Measurements from ENCODE around the gene MRPS33. TPM values are rescaled to one million over a fixed set of nuclear protein-coding genes. Genes with fewer than 3 reads are reported as not detected.

The MRPS33 gene
- total RNA-seq, 2 experiments from 2014 or later = 95.5 to 101 TPM

- no peak for DNase-seq
- no peaks in the 10 kb centered on the region for H3K4me1 Mint-ChIP-seq (ENCODE audit: low read depth)
- intact Hi-C loops (cut with micrococcal nuclease) = no loop called here
- H3K27me3 Mint-ChIP-seq = no peaks in the 10 kb centered on the region
- ATAC-seq = no peak
- CTCF ChIA-PET = no interaction called here
- POLR2A ChIA-PET = interaction anchor here (0.7 kb wide), 1 partner anchor 146 kb away, joined by 3 read pairs; no protein-coding TSS in a partner anchor
- no peaks in the 10 kb centered on the region for H3K36me3 Mint-ChIP-seq (ENCODE audit: low read depth)
- no peak for TF ChIP-seq CTCF (IDR thresholded peaks at IDR 0.05)
- no peak overlapping the region for H3K4me3 Mint-ChIP-seq
- peaks cover 4% of the 10 kb centered on the region for H3K9me3 Mint-ChIP-seq
- no peak overlapping the region for H3K27ac Mint-ChIP-seq
These were observed 25.7 kb downstream of the MRPS33 start for GRCh38 chr7:140989068-140989467.

GRCh38 chr7:140983802-140984201, 30.9 kb downstream of the MRPS33 start:
- no peak overlapping the region for H3K27ac Mint-ChIP-seq
- TF ChIP-seq CTCF (IDR thresholded peaks at IDR 0.05) = peak; percentile 79
- ChIA-PET CTCF (interaction anchor here (0.6 to 5.1 kb wide), 17 partner anchors 9 to 466 kb away, joined by 3 to 82 read pairs (median 4); partner anchors contain the start of gene MRPS33), POLR2A (no interaction called here)
- peak; percentile 20 for DNase-seq
- H3K36me3 Mint-ChIP-seq (ENCODE audit: low read depth) = no peaks in the 10 kb centered on the region
- H3K9me3 Mint-ChIP-seq = peaks cover 4% of the 10 kb centered on the region
- no peaks in the 10 kb centered on the region for H3K27me3 Mint-ChIP-seq
- no peak for ATAC-seq
- H3K4me3 Mint-ChIP-seq = no peak overlapping the region
- H3K4me1 Mint-ChIP-seq (ENCODE audit: low read depth) = no peaks in the 10 kb centered on the region
- intact Hi-C loops (cut with micrococcal nuclease) = loop anchor here (2.0 kb wide), 1 partner anchor 173 kb away; no protein-coding TSS in a partner anchor

- H3K27ac Mint-ChIP-seq = no peak overlapping the region
- ChIA-PET POLR2A (no interaction called here), CTCF (interaction anchor here (1.1 to 5.1 kb wide), 11 partner anchors 9 to 464 kb away, joined by 3 to 82 read pairs (median 5); partner anchors contain the start of gene MRPS33)
- no peaks in the 10 kb centered on the region for H3K36me3 Mint-ChIP-seq (ENCODE audit: low read depth)
- no peaks in the 10 kb centered on the region for H3K27me3 Mint-ChIP-seq
- H3K9me3 Mint-ChIP-seq = peaks cover 4% of the 10 kb centered on the region
- ATAC-seq = no peak
- DNase-seq = no peak
- no peak overlapping the region for H3K4me3 Mint-ChIP-seq
- intact Hi-C loops (cut with micrococcal nuclease) = loop anchor here (2.0 kb wide), 1 partner anchor 172 kb away; no protein-coding TSS in a partner anchor
- TF ChIP-seq CTCF (IDR thresholded peaks at IDR 0.05) = no peak
- H3K4me1 Mint-ChIP-seq (ENCODE audit: low read depth) = no peaks in the 10 kb centered on the region
These were observed 32.2 kb downstream of the MRPS33 start for GRCh38 chr7:140982508-140982907.

GRCh38 chr7:140981951-140982350, 32.8 kb downstream of the MRPS33 start:
- POLR2A ChIA-PET = no interaction called here
- Mint-ChIP-seq H3K4me3 (no peak overlapping the region), H3K9me3 (peaks cover 4% of the 10 kb centered on the region), H3K27me3 (no peaks in the 10 kb centered on the region), H3K4me1 (ENCODE audit: low read depth) (no peaks in the 10 kb centered on the region), H3K27ac (no peak overlapping the region), H3K36me3 (ENCODE audit: low read depth) (no peaks in the 10 kb centered on the region)
- ATAC-seq = no peak
- CTCF ChIA-PET = interaction anchor here (1.3 to 5.1 kb wide), 5 partner anchors 10 to 329 kb away, joined by 3 to 82 read pairs (median 5); no protein-coding TSS in a partner anchor
- no peak for DNase-seq
- no peak for TF ChIP-seq CTCF (IDR thresholded peaks at IDR 0.05)
- intact Hi-C loops (cut with micrococcal nuclease) = loop anchor here (2.0 kb wide), 1 partner anchor 171 kb away; no protein-coding TSS in a partner anchor

GRCh38 chr7:140977741-140978140, 37.0 kb downstream of the MRPS33 start:
- intact Hi-C loops (cut with micrococcal nuclease) = no loop called here
- ChIA-PET CTCF (no interaction called here), POLR2A (no interaction called here)
- H3K36me3 Mint-ChIP-seq (ENCODE audit: low read depth) = no peaks in the 10 kb centered on the region
- DNase-seq (no peak), ATAC-seq (no peak)
- H3K4me3 Mint-ChIP-seq = no peak overlapping the region
- no peaks in the 10 kb centered on the region for H3K4me1 Mint-ChIP-seq (ENCODE audit: low read depth)
- peaks cover 1% of the 10 kb centered on the region for H3K27me3 Mint-ChIP-seq
- no peak for TF ChIP-seq CTCF (IDR thresholded peaks at IDR 0.05)
- H3K9me3 Mint-ChIP-seq = no peaks in the 10 kb centered on the region
- H3K27ac Mint-ChIP-seq = no peak overlapping the region

Measured in activated CD8-positive, alpha-beta T cell treated with anti-CD3 and anti-CD28 coated beads for 36 hours (primary cell).